NCI-H1417 (cell line): Measurements from ENCODE around the gene CRYAA.
"Not testable (repeated sequence)": the region's sequence is repeated elsewhere in the genome, so short reads cannot be mapped to it uniquely, and the experiment has no call there.

Experiments used
- DNase-seq, 3 experiments: peaks; one replicate each; lab custom pipeline; 2025; lab: John Stamatoyannopoulos, UW

CRYAA gene

GRCh38 chr21:43177043-43177906 is 8.5 kb downstream of the CRYAA start:
- not testable (repeated sequence) for DNase-seq

GRCh38 chr21:43178175-43178826 is 9.5 kb downstream of the CRYAA start:
- not testable (repeated sequence) for DNase-seq

- not testable (repeated sequence) for DNase-seq
These were observed 12.2 kb downstream of the CRYAA start for GRCh38 chr21:43181033-43181432.

- DNase-seq = not testable (repeated sequence)
These were observed 18.5 kb downstream of the CRYAA start for GRCh38 chr21:43187268-43187667.

- DNase-seq = no peak
These were observed 18.9 kb downstream of the CRYAA start for GRCh38 chr21:43187715-43188114.

- DNase-seq = no peak
These were observed 19.4 kb downstream of the CRYAA start for GRCh38 chr21:43188181-43188580.

GRCh38 chr21:43188592-43189210 is 19.9 kb downstream of the CRYAA start:
- DNase-seq = no peak

- no peak for DNase-seq
These were observed 21.1 kb downstream of the CRYAA start for GRCh38 chr21:43189936-43190335.

GRCh38 chr21:43190544-43190943 is 21.7 kb downstream of the CRYAA start:
- no peak for DNase-seq

- no peak for DNase-seq
These were observed 22.1 kb downstream of the CRYAA start for GRCh38 chr21:43190951-43191350.

GRCh38 chr21:43191521-43191920 is 22.7 kb downstream of the CRYAA start:
- DNase-seq = peak in 1 of 3 experiments; percentile 13

GRCh38 chr21:43191971-43192370 is 23.2 kb downstream of the CRYAA start:
- no peak for DNase-seq

- no peak for DNase-seq
These were observed 23.8 kb downstream of the CRYAA start for GRCh38 chr21:43192501-43193081.

- DNase-seq = no peak
These were observed 24.4 kb downstream of the CRYAA start for GRCh38 chr21:43193088-43193650.

GRCh38 chr21:43193651-43194302 is 25.0 kb downstream of the CRYAA start:
- DNase-seq = peak in 1 of 3 experiments; percentile 11

GRCh38 chr21:43194303-43195120 is 25.7 kb downstream of the CRYAA start:
- no peak for DNase-seq

GRCh38 chr21:43195121-43196021 is 26.6 kb downstream of the CRYAA start:
- no peak for DNase-seq

GRCh38 chr21:43196826-43197225 is 28.0 kb downstream of the CRYAA start:
- peak in 1 of 3 experiments; percentile 76 for DNase-seq

- no peak for DNase-seq
These were observed 29.6 kb downstream of the CRYAA start for GRCh38 chr21:43198376-43198775.

- no peak for DNase-seq
These were observed 32.7 kb downstream of the CRYAA start for GRCh38 chr21:43201491-43201890.
